A549 (cell line): Measurements from ENCODE around the gene SH3RF1.

ENCODE experiments used
- BHLHE40 ChIP-seq: IDR thresholded peaks from 2 replicates; pipeline ENCODE4 v1.6.1; 2012; ENCODE audit warnings: low read depth, low read length, inconsistent platforms
- EP300 ChIP-seq, 2 experiments: fragments of >200 bp; sonication (Bioruptor Twin); formaldehyde crosslinking; IDR thresholded peaks; 2 replicates in 1 of 2; 3 replicates in 1 of 2; pipeline ENCODE4 v1.6.1; 2016 to 2017
- ESRRA ChIP-seq: fragments of 150-350 bp; IDR thresholded peaks from 2 replicates; pipeline ENCODE4 v1.6.1; 2014; ENCODE audit warnings: mild to moderate bottlenecking, low read length, borderline replicate concordance
- NPAS2 ChIP-seq: fragments of 250-450 bp; sonication (Bioruptor Pico); IDR thresholded peaks from 2 replicates; pipeline ENCODE4 v1.8.0; 2022; ENCODE audit warnings: mild to moderate bottlenecking, moderate library complexity, borderline replicate concordance
- RARB ChIP-seq: fragments of 250-450 bp; sonication (Bioruptor Pico); IDR thresholded peaks from 2 replicates; pipeline ENCODE4 v1.8.0; 2021; ENCODE audit warnings: mild to moderate bottlenecking, moderate library complexity
- RCOR1 ChIP-seq: fragments of 150-350 bp; IDR thresholded peaks from 2 replicates; pipeline ENCODE4 v1.6.1; 2014; ENCODE audit warnings: antibody characterized with exemption, low read length, low read depth
- TF ChIP-seq, protein P1 (sequence below): fragments of >200 bp; sonication (Bioruptor Twin); formaldehyde crosslinking; IDR thresholded peaks from 3 replicates; pipeline ENCODE4 v1.5.1; 2016

GRCh38 chr4:169052594-169052945, 218.2 kb downstream of the SH3RF1 start:
- TF ChIP-seq BHLHE40 (no peak), RCOR1 (no peak), ESRRA (no peak), RARB (CRISPR knock-in tag) (no peak), NPAS2 (CRISPR knock-in tag) (no peak), EP300 (IDR thresholded peaks at IDR 0.05) (no peak)
- TF ChIP-seq, protein P1, sequence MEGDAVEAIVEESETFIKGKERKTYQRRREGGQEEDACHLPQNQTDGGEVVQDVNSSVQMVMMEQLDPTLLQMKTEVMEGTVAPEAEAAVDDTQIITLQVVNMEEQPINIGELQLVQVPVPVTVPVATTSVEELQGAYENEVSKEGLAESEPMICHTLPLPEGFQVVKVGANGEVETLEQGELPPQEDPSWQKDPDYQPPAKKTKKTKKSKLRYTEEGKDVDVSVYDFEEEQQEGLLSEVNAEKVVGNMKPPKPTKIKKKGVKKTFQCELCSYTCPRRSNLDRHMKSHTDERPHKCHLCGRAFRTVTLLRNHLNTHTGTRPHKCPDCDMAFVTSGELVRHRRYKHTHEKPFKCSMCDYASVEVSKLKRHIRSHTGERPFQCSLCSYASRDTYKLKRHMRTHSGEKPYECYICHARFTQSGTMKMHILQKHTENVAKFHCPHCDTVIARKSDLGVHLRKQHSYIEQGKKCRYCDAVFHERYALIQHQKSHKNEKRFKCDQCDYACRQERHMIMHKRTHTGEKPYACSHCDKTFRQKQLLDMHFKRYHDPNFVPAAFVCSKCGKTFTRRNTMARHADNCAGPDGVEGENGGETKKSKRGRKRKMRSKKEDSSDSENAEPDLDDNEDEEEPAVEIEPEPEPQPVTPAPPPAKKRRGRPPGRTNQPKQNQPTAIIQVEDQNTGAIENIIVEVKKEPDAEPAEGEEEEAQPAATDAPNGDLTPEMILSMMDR = no peak
